ENCODE results near the gene LRFN5.

Gene LRFN5

DNA sequence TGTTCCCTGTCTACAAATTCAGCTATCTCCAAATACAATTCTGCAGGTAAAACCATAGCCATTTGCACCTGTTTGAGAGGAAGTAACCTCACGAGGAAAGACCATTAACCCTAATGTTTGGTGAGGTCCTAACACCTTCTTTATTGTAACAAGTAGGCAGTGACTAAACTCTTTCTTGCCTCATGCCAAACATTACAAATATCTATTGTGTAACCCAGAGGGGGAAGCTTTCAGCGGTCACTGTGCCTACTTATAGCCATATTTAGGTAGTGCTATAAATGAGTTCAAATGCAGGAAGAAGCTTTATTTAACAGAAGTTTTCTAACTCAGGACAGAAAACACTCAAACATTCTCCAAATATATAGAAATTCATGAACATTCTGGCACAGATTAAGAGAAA, 252.7 kb downstream of the LRFN5 start:
- Histone ChIP-seq H3K36me3 (no peaks in the 10 kb centered on the region), H3K27me3 (no peaks in the 10 kb centered on the region)
- no peak for DNase-seq

DNA sequence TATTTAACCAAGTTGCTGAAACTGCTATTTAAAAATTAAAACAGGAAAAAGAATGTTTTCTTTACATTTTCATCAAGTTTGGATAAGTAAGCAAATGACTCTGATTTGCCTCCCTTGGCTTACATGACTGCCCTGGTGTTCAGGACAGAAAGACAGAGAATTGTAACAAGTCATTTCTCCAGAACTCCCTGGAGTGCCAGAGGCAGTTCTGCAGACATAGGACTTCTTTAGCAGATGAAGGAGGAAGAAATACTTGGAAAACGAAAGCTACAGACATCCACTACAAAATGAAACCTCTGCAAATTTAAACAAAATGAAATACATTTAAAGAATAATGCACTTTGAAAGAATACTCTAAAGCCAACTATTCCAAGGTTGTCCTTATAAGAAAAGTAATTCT, 253.9 kb downstream of the LRFN5 start:
- TF ChIP-seq, protein P1, sequence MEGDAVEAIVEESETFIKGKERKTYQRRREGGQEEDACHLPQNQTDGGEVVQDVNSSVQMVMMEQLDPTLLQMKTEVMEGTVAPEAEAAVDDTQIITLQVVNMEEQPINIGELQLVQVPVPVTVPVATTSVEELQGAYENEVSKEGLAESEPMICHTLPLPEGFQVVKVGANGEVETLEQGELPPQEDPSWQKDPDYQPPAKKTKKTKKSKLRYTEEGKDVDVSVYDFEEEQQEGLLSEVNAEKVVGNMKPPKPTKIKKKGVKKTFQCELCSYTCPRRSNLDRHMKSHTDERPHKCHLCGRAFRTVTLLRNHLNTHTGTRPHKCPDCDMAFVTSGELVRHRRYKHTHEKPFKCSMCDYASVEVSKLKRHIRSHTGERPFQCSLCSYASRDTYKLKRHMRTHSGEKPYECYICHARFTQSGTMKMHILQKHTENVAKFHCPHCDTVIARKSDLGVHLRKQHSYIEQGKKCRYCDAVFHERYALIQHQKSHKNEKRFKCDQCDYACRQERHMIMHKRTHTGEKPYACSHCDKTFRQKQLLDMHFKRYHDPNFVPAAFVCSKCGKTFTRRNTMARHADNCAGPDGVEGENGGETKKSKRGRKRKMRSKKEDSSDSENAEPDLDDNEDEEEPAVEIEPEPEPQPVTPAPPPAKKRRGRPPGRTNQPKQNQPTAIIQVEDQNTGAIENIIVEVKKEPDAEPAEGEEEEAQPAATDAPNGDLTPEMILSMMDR (IDR thresholded peaks at IDR 0.05; ENCODE audit: low read depth, low read length), result no peak
- no peak for DNase-seq
- no peak overlapping the region for H3K4me3 ChIP-seq (ENCODE audit: low read depth, low read length)
- no peaks in the 10 kb centered on the region for H3K9me3 ChIP-seq
- H3K36me3 ChIP-seq, result no peaks in the 10 kb centered on the region
- H3K4me1 ChIP-seq, result no peaks in the 10 kb centered on the region
- H3K27me3 ChIP-seq, result no peaks in the 10 kb centered on the region

More for the DNA sequence above, 252.7 kb downstream of the LRFN5 start:
- TF ChIP-seq, protein P1 (IDR thresholded peaks at IDR 0.05; ENCODE audit: low read depth, low read length), result no peak
- Histone ChIP-seq H3K4me3 (ENCODE audit: low read depth, low read length) (no peak overlapping the region), H3K4me1 (no peaks in the 10 kb centered on the region), H3K9me3 (no peaks in the 10 kb centered on the region)

DNA sequence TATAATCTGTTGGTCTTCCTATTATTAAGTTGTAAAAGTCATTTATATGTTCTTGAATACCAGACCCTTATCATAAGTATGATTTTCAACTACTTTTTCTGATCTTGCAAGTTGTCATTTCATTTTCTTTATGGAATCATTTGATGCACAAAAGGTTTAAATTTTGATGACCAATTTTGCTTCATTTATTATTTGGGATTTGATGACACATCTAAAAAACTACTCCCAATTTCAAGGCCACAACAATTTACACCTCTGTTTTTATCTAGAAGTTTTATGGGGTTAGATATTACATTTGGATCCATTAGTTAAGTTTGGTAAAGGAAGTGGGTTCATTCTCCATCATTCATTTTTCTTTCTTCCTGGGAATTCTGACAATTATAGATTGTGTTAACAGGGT, 259.2 kb downstream of the LRFN5 start:
- no peaks in the 10 kb centered on the region for H3K4me1 ChIP-seq
- H3K4me3 ChIP-seq (ENCODE audit: low read depth, low read length), result no peak overlapping the region
- no peaks in the 10 kb centered on the region for H3K36me3 ChIP-seq
- no peaks in the 10 kb centered on the region for H3K27me3 ChIP-seq
- H3K9me3 ChIP-seq, result no peaks in the 10 kb centered on the region
- DNase-seq, result no peak
- TF ChIP-seq, protein P1 (IDR thresholded peaks at IDR 0.05; ENCODE audit: low read depth, low read length), result no peak

DNA sequence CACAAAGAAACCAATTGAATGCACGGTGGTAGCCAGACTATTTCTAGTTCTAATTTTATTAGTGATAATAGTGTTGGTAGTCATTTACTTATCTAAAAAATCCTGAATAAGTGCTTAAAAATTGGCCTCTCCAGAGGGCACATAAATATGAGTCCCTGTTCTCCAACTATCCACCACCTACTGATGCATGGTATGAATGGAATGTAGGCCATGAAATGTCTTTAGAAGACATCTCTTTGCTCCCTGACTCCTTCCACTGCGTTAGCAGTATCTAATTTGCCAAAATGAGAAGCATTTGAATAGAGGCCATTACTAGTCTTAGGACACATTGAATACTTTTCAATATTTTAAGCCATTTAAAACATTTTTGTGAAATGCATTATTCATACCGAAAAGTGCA, 261.7 kb downstream of the LRFN5 start:
- Histone ChIP-seq H3K4me3 (ENCODE audit: low read depth, low read length) (no peak overlapping the region), H3K4me1 (no peaks in the 10 kb centered on the region), H3K27me3 (no peaks in the 10 kb centered on the region), H3K36me3 (no peaks in the 10 kb centered on the region), H3K9me3 (no peaks in the 10 kb centered on the region)
- TF ChIP-seq, protein P1 (IDR thresholded peaks at IDR 0.05; ENCODE audit: low read depth, low read length), result no peak
- no peak for DNase-seq

DNA sequence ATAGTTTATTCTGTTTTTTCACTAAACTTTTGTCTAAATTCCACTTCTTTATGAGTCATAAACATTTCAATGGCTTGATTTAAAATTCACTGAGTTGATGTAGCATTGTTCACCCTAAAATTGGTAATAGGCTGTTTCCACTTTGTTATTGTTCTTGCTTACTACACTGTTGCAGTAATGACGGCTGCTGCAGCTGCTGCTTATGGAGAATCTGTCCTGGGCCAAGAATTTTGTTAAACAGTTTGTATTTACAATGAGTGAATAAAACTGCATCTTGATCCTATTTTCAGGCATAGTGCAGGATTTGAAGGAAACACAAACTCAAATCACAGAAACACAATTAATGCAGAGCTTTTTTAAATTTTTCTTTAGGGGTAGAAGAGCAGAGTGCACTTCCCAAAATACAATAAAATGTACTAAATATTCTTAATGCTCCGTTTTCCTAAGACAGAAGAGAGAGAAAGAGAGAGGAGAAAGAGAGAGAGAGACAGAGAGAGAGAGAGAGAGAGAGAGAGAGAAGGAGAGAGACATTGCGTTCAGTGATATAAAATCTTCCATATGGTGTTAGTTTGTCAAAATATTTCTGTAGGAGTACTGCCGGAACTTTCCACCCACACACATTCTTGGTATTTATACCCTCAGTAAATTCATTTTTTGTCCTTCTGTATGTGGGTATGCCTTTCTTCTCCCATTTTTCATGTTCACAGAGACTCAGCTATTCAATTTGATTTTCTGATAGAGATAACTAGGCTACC, 266.4 kb downstream of the LRFN5 start:
- TF ChIP-seq, protein P1 (IDR thresholded peaks at IDR 0.05; ENCODE audit: low read depth, low read length), result no peak
- no peak overlapping the region for H3K4me3 ChIP-seq (ENCODE audit: low read depth, low read length)
- H3K9me3 ChIP-seq, result no peaks in the 10 kb centered on the region
- no peaks in the 10 kb centered on the region for H3K4me1 ChIP-seq
- H3K27me3 ChIP-seq, result no peaks in the 10 kb centered on the region
- DNase-seq, result no peak
- no peaks in the 10 kb centered on the region for H3K36me3 ChIP-seq

DNA sequence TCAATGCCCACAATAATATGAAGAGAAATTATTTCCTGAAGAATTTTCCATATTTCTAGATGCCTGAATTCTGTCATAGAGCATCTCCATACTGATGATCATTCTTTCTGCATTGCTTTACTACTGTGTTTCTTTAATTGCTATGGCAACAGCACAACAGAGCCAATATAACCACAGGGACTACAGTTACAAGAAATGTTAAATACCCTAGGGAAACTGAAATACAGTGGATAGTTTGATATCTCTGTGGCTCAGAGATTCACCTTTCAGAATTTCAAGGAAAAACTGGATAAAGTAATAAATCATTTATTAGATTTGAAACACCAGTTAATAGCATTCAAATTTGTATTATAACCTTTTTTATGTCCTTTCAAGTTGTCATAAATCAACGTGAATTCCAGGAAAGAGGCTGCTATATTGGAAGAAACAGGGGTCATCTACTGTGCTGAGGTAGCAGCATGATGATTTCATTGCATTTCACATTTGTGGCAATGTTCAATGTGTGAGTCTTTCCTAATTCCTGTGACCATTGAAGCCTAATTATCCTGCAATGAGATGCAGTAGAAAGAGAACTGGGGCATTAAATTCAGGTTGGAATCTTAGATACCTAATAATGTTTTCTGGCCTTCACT, 267.1 kb downstream of the LRFN5 start:
- H3K4me1 ChIP-seq, result no peaks in the 10 kb centered on the region
- no peaks in the 10 kb centered on the region for H3K27me3 ChIP-seq
- TF ChIP-seq, protein P1 (IDR thresholded peaks at IDR 0.05; ENCODE audit: low read depth, low read length), result no peak
- no peaks in the 10 kb centered on the region for H3K36me3 ChIP-seq
- no peak overlapping the region for H3K4me3 ChIP-seq (ENCODE audit: low read depth, low read length)
- no peaks in the 10 kb centered on the region for H3K9me3 ChIP-seq
- DNase-seq, result no peak
